CD4-positive, alpha-beta T cell treated with Interleukin-15 for 1 hour (primary cell): ENCODE data around the gene GCC2.
A peak's percentile ranks its signal among the peaks of the same experiment; 100 is the strongest.
"Not testable (repeated sequence)": the region's sequence is repeated elsewhere in the genome, so short reads cannot be mapped to it uniquely, and the experiment has no call there.

Experiments
- DNase-seq: peaks from one replicate; pipeline ENCODE4 v3.0.0-alpha.2; 2020

Gene GCC2

GRCh38 chr2:108533832-108534583, 85.0 kb downstream of the GCC2 start, which contains the start of gene LIMS1:
Gene LIMS1, plus strand, starts transcription at chr2:108534470. Its CDS starts 93 bp downstream, at chr2:108534563.
- DNase-seq = peak; percentile 92

GRCh38 chr2:108534584-108535356, 85.8 kb downstream of the GCC2 start:
- peak; percentile 31 for DNase-seq

GRCh38 chr2:108535357-108535631, 86.3 kb downstream of the GCC2 start:
- DNase-seq = no peak

GRCh38 chr2:108536133-108536780, 87.3 kb downstream of the GCC2 start:
- no peak for DNase-seq

GRCh38 chr2:108536911-108537310, 87.9 kb downstream of the GCC2 start:
- DNase-seq = no peak

- DNase-seq = no peak
Observed at GRCh38 chr2:108538000-108538625, 89.1 kb downstream of the GCC2 start.

GRCh38 chr2:108541451-108541850, 92.4 kb downstream of the GCC2 start:
- DNase-seq = no peak

- DNase-seq = no peak
Observed at GRCh38 chr2:108542071-108542470, 93.1 kb downstream of the GCC2 start.

GRCh38 chr2:108547606-108548005, 98.6 kb downstream of the GCC2 start:
- no peak for DNase-seq

GRCh38 chr2:108548208-108549003, 99.4 kb downstream of the GCC2 start:
- no peak for DNase-seq

GRCh38 chr2:108552566-108552965, 103.6 kb downstream of the GCC2 start:
- DNase-seq = no peak

- no peak for DNase-seq
Observed at GRCh38 chr2:108553209-108553919, 104.4 kb downstream of the GCC2 start.

- no peak for DNase-seq
Observed at GRCh38 chr2:108554528-108554927, 105.5 kb downstream of the GCC2 start.

GRCh38 chr2:108555572-108555971, 106.6 kb downstream of the GCC2 start:
- no peak for DNase-seq

GRCh38 chr2:108556581-108556980, 107.6 kb downstream of the GCC2 start:
- DNase-seq = not testable (repeated sequence)
